A549 (cell line): ENCODE results near the gene MPZL2. TPM values are rescaled to one million over a fixed set of nuclear protein-coding genes. Genes with fewer than 3 reads are reported as not detected.

Experiments
- ATAC-seq, 2 experiments: fragments of 200-7000 bp in 1 of 2; fragments of >200 bp in 1 of 2; cut with Nextera tagmentation in 1 of 2; cut with Tn5 transposase in 1 of 2; 3 replicates each; pipeline versions ENCODE4 v1.8.0 to v1.9.1; 2018 to 2020; ENCODE audit warnings: mild to moderate bottlenecking in 1 of 2, moderate library complexity in 1 of 2
- CTCF ChIA-PET: fragments of 300-600 bp; sonication (Branson Sonifier 250); formaldehyde crosslinking; extraction: SDS; loops from one replicate; lab custom pipeline; 2021; ENCODE audit warnings: antibody characterized with exemption, inconsistent platforms; lab: Yijun Ruan, JAX
- POLR2A ChIA-PET: fragments of 350-600 bp; formaldehyde crosslinking; extraction: SDS; loops from one replicate; lab custom pipeline; 2021; ENCODE audit warnings: antibody characterized with exemption, inconsistent platforms; lab: Yijun Ruan, JAX
- DNase-seq, 2 experiments: peaks; one replicate each; pipeline versions ENCODE4 v3.0.0 to v3.0.0-alpha.2; 2011 to 2016; ENCODE audit warnings: low read depth in 1 of 2, low spot score in 1 of 2
- FAIRE-seq: peaks from 2 replicates; lab custom pipeline; 2011; peaks lifted over from hg19 to GRCh38; lab: Jason Lieb, UNC
- H3K27ac ChIP-seq, 2 experiments: fragments of >200 bp; sonication (Bioruptor Twin); formaldehyde crosslinking; 3 replicates each; pipeline ENCODE4 v1.5.1; 2016 to 2017
- H3K4me1 ChIP-seq: fragments of >200 bp; sonication (Bioruptor Twin); formaldehyde crosslinking; 3 replicates; pipeline ENCODE4 v1.6.1; 2016
- H3K4me2 ChIP-seq: fragments of >200 bp; sonication (Bioruptor Twin); formaldehyde crosslinking; 3 replicates; pipeline ENCODE4 v1.6.1; 2016
- H3K4me3 ChIP-seq: fragments of >200 bp; sonication (Bioruptor Twin); formaldehyde crosslinking; 3 replicates; pipeline ENCODE4 v1.5.1; 2016
- H3K9me3 ChIP-seq: fragments of >200 bp; sonication (Bioruptor Twin); formaldehyde crosslinking; 3 replicates; pipeline ENCODE4 v1.6.1; 2016
- BHLHE40 ChIP-seq: IDR thresholded peaks from 2 replicates; pipeline ENCODE4 v1.6.1; 2012; ENCODE audit warnings: low read depth, low read length, inconsistent platforms
- CBX2 ChIP-seq: fragments of 200-600 bp; sonication (generic); IDR thresholded peaks from 2 replicates; pipeline ENCODE4 v1.6.1; 2016; ENCODE audit warnings: low read depth, mild to moderate bottlenecking, borderline replicate concordance
- CEBPB ChIP-seq, 2 experiments: fragments of >200 bp in 1 of 2; sonication (Bioruptor Twin) in 1 of 2; formaldehyde crosslinking in 1 of 2; IDR thresholded peaks; 2 replicates each; pipeline ENCODE4 v1.6.1; 2012 to 2016
- CHD4 ChIP-seq: fragments of 200-600 bp; sonication (generic); IDR thresholded peaks from 2 replicates; pipeline ENCODE4 v1.6.1; 2016; ENCODE audit warnings: antibody characterized with exemption, mild to moderate bottlenecking, borderline replicate concordance
- EHF ChIP-seq: fragments of 250-450 bp; sonication (Bioruptor Pico); IDR thresholded peaks from 2 replicates; pipeline ENCODE4 v1.5.0; 2020; ENCODE audit warnings: mild to moderate bottlenecking
- EHMT2 ChIP-seq: fragments of 200-600 bp; sonication (generic); IDR thresholded peaks from 2 replicates; pipeline ENCODE4 v1.6.1; 2016; ENCODE audit warnings: antibody characterized with exemption, low read depth, mild to moderate bottlenecking, moderate library complexity
- EP300 ChIP-seq, 2 experiments: fragments of >200 bp; sonication (Bioruptor Twin); formaldehyde crosslinking; IDR thresholded peaks; 2 replicates in 1 of 2; 3 replicates in 1 of 2; pipeline ENCODE4 v1.6.1; 2016 to 2017
- FOSB ChIP-seq: fragments of 250-450 bp; sonication (Bioruptor Pico); IDR thresholded peaks from 2 replicates; pipeline ENCODE4 v1.5.0; 2020; ENCODE audit warnings: mild to moderate bottlenecking, moderate library complexity
- FOSL2 ChIP-seq, 2 experiments: fragments of 450-650 bp in 1 of 2; fragments of >200 bp in 1 of 2; sonication (Bioruptor Twin) in 1 of 2; formaldehyde crosslinking; IDR thresholded peaks; 2 replicates each; pipeline versions ENCODE4 v1.5.0 to v1.6.1; 2016 to 2020; ENCODE audit warnings: mild to moderate bottlenecking in 1 of 2, moderate library complexity in 1 of 2
- HEYL ChIP-seq: fragments of 250-450 bp; sonication (Bioruptor Pico); IDR thresholded peaks from 2 replicates; pipeline ENCODE4 v1.8.0; 2021; ENCODE audit warnings: mild to moderate bottlenecking, moderate library complexity
- HOXA7 ChIP-seq: fragments of 250-450 bp; sonication (Bioruptor Pico); IDR thresholded peaks from 2 replicates; pipeline ENCODE4 v1.5.0; 2020; ENCODE audit warnings: mild to moderate bottlenecking, moderate library complexity
- HOXB13 ChIP-seq: fragments of 250-450 bp; sonication (Bioruptor Pico); IDR thresholded peaks from 2 replicates; pipeline ENCODE4 v1.5.0; 2020; ENCODE audit warnings: low read depth, mild to moderate bottlenecking, moderate library complexity
- HOXB5 ChIP-seq: fragments of 250-450 bp; sonication (Bioruptor Pico); IDR thresholded peaks from 2 replicates; pipeline ENCODE4 v1.5.0; 2020; ENCODE audit warnings: mild to moderate bottlenecking, moderate library complexity
- KDM1A ChIP-seq: fragments of 200-600 bp; sonication (generic); IDR thresholded peaks from 2 replicates; pipeline ENCODE4 v1.6.1; 2016; ENCODE audit warnings: low read depth, mild to moderate bottlenecking
- KDM5A ChIP-seq: fragments of 200-600 bp; sonication (generic); IDR thresholded peaks from 2 replicates; pipeline ENCODE4 v1.6.1; 2016; ENCODE audit warnings: antibody characterized with exemption, mild to moderate bottlenecking
- MAFK ChIP-seq: fragments of 450-650 bp; IDR thresholded peaks from 2 replicates; pipeline ENCODE4 v1.6.1; 2014; ENCODE audit not compliant: partially characterized antibody
- PHF8 ChIP-seq: fragments of 200-600 bp; sonication (generic); IDR thresholded peaks from 2 replicates; pipeline ENCODE4 v1.6.1; 2016; ENCODE audit warnings: low read depth, mild to moderate bottlenecking, antibody characterized with exemption, moderate library complexity, borderline replicate concordance
- POLR2A ChIP-seq: IDR thresholded peaks from 2 replicates; pipeline ENCODE4 v1.6.1; 2012; ENCODE audit warnings: mild to moderate bottlenecking, low read length
- POLR2AphosphoS2 ChIP-seq: conservative IDR thresholded peaks from 2 replicates; pipeline ENCODE4 v1.6.1; 2012; ENCODE audit warnings: low read length, improper control_type of control experiment, inconsistent platforms
- RAD21 ChIP-seq, 2 experiments: fragments of >200 bp in 1 of 2; sonication (Bioruptor Twin) in 1 of 2; formaldehyde crosslinking in 1 of 2; IDR thresholded peaks in 1 of 2; conservative IDR thresholded peaks in 1 of 2; 2 replicates in 1 of 2; 3 replicates in 1 of 2; pipeline ENCODE4 v1.6.1; 2012 to 2018; ENCODE audit warnings: inconsistent platforms in 1 of 2
- RARB ChIP-seq: fragments of 250-450 bp; sonication (Bioruptor Pico); IDR thresholded peaks from 2 replicates; pipeline ENCODE4 v1.8.0; 2021; ENCODE audit warnings: mild to moderate bottlenecking, moderate library complexity
- RCOR1 ChIP-seq: fragments of 150-350 bp; IDR thresholded peaks from 2 replicates; pipeline ENCODE4 v1.6.1; 2014; ENCODE audit warnings: antibody characterized with exemption, low read length, low read depth
- RNF2 ChIP-seq: fragments of 200-600 bp; sonication (generic); IDR thresholded peaks from 2 replicates; pipeline ENCODE4 v1.6.1; 2016; ENCODE audit warnings: low read depth, mild to moderate bottlenecking, antibody characterized with exemption, moderate library complexity, borderline replicate concordance
- TFCP2L1 ChIP-seq: fragments of 250-450 bp; sonication (Bioruptor Pico); IDR thresholded peaks from 2 replicates; pipeline ENCODE4 v1.5.0; 2021; ENCODE audit warnings: mild to moderate bottlenecking
- TP53 ChIP-seq: fragments of 250-450 bp; sonication (Bioruptor Pico); IDR thresholded peaks from 2 replicates; pipeline ENCODE4 v1.5.0; 2021; ENCODE audit warnings: mild to moderate bottlenecking, moderate library complexity
- ZFP36 ChIP-seq: fragments of 450-650 bp; IDR thresholded peaks from 2 replicates; pipeline ENCODE4 v1.6.1; 2014; ENCODE audit warnings: borderline replicate concordance; ENCODE audit not compliant: partially characterized antibody
- ZSCAN20 ChIP-seq: fragments of 250-450 bp; sonication (Bioruptor Pico); IDR thresholded peaks from 2 replicates; pipeline ENCODE4 v1.8.0; 2022; ENCODE audit warnings: mild to moderate bottlenecking, moderate library complexity
- WGBS: methylation state at CpG from one replicate; pipeline ENCODE4 v1.1.6; 2017; ENCODE audit errors: missing lambda C conversion rate; 5-methylcytosine and 5-hydroxymethylcytosine counted together
- polyA plus RNA-seq, 4 experiments: library from polyadenylated mRNA; depleted of rRNA in 3 of 4; stranded (reverse); fragments of >200 nt; fragmentation: RNase III in 1 of 4; extraction: RNeasy Plus Mini Kit Qiagen cat#74134 plus additional on column Dnase treatment in 1 of 4; gene quantifications; 2 replicates in 3 of 4; 3 replicates in 1 of 4; pipeline ENCODE4 v1.2.3, GENCODE V29; 2011 to 2017
- TF ChIP-seq, protein P1 (sequence below): fragments of 250-450 bp; sonication (Bioruptor Pico); IDR thresholded peaks from 2 replicates; pipeline ENCODE4 v1.5.0; 2021; ENCODE audit warnings: mild to moderate bottlenecking, moderate library complexity, borderline replicate concordance
- TF ChIP-seq, protein P2 (sequence below): fragments of 150-350 bp; IDR thresholded peaks from 2 replicates; pipeline ENCODE4 v1.6.1; 2014; ENCODE audit warnings: low read depth, mild to moderate bottlenecking, low read length
- TF ChIP-seq, protein P3 (sequence below): fragments of >200 bp; sonication (Bioruptor Twin); formaldehyde crosslinking; IDR thresholded peaks from 3 replicates; pipeline ENCODE4 v1.6.1; 2016

Gene MPZL2
- polyA plus RNA-seq, 2 of the 4 experiments (the other 2 are of a cell fraction), result 0.14 TPM; not detected in 1

DNA sequence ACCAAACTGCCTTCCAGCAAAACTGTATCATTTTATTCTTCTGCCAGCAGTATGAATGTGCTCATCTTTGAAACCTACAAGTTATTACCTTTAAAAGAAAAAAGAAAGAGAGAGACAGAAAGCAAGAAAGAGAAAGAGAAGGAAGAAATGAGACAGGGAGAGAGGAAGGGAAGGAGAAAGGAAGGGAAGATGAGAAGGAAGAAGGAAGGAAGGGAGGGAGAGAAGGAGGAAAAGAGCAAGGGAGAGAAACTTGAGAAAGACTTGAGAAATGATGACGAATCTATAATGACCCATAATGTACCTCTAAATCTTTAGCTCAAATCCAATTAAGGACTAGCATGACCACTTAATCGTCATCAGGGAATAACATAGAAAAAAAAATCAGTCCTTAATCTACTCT is 27.9 kb downstream of the MPZL2 start (continued):
- TF ChIP-seq, protein P1, sequence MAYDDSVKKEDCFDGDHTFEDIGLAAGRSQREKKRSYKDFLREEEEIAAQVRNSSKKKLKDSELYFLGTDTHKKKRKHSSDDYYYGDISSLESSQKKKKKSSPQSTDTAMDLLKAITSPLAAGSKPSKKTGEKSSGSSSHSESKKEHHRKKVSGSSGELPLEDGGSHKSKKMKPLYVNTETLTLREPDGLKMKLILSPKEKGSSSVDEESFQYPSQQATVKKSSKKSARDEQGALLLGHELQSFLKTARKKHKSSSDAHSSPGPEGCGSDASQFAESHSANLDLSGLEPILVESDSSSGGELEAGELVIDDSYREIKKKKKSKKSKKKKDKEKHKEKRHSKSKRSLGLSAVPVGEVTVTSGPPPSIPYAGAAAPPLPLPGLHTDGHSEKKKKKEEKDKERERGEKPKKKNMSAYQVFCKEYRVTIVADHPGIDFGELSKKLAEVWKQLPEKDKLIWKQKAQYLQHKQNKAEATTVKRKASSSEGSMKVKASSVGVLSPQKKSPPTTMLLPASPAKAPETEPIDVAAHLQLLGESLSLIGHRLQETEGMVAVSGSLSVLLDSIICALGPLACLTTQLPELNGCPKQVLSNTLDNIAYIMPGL (CRISPR knock-in tag), result no peak
- TF ChIP-seq EHF (CRISPR knock-in tag), result no peak
- TF ChIP-seq ZFP36, result no peak
- TF ChIP-seq KDM1A, result no peak
- TF ChIP-seq, all 56 proteins: peak for 0

DNA sequence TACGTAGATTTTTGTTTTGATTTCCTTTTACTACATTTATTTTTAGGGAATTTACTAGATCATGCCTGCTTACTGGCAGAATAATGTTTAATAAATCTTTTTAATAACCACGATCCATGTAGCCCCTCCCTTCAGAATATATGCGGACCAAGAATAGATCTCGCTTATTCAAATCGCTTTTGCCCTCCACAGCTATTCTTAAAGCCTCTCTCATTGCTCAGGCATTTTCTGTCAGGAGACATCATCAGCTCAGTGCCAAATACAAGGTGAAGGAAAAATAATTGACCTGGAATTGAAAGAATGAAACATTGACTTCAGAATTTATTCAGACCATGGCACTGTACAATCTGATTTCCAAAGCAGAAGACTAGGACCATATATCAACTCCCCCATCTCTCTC is 29.3 kb downstream of the MPZL2 start:
- H3K9me3 ChIP-seq, result no peaks in the 10 kb centered on the region
- 74% methylated on average over 5 of the region's 5 CpGs for WGBS
- no peak overlapping the region for H3K27ac ChIP-seq
- ATAC-seq (no peak), FAIRE-seq (no peak), DNase-seq (no peak)
- TF ChIP-seq RARB (CRISPR knock-in tag) (no peak), EHF (CRISPR knock-in tag) (no peak), HOXB13 (no peak), ZSCAN20 (CRISPR knock-in tag) (no peak), CBX2 (no peak), HOXB5 (CRISPR knock-in tag) (no peak), BHLHE40 (no peak), ZFP36 (no peak), EHMT2 (no peak), FOSB (CRISPR knock-in tag) (no peak), CEBPB (IDR thresholded peaks at IDR 0.05) (no peak), HOXA7 (no peak), TP53 (CRISPR knock-in tag) (no peak)
- TF ChIP-seq, protein P2, sequence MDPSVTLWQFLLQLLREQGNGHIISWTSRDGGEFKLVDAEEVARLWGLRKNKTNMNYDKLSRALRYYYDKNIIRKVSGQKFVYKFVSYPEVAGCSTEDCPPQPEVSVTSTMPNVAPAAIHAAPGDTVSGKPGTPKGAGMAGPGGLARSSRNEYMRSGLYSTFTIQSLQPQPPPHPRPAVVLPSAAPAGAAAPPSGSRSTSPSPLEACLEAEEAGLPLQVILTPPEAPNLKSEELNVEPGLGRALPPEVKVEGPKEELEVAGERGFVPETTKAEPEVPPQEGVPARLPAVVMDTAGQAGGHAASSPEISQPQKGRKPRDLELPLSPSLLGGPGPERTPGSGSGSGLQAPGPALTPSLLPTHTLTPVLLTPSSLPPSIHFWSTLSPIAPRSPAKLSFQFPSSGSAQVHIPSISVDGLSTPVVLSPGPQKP, result no peak
- POLR2A ChIA-PET, result no interaction called here
- no peak overlapping the region for H3K4me2 ChIP-seq
- no peaks in the 10 kb centered on the region for H3K4me1 ChIP-seq
- no peak overlapping the region for H3K4me3 ChIP-seq
- CTCF ChIA-PET, result no interaction called here

DNA sequence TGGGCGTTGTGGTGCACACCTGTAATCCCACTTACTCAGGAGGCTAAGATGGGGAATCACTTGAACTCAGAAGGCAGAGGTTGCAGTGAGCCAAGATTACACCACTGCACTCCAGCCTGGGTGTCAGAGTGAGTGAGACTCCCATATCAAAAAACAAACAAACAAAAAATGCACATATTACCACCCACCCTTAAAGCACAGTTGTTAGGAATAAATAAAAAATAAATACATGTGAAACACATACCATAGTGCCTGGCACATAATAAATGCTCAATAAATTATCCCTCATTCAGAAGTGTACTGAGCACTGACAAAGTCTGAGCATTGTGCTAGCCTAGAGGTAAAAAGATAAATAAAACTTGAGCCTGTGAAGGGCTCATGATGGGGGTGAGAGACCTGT is 30.2 kb downstream of the MPZL2 start:
- no peak for FAIRE-seq
- CTCF ChIA-PET, result no interaction called here
- DNase-seq, result no peak
- POLR2A ChIA-PET, result no interaction called here
- Histone ChIP-seq H3K4me1 (no peaks in the 10 kb centered on the region), H3K4me2 (no peak overlapping the region), H3K27ac (no peak overlapping the region), H3K4me3 (no peak overlapping the region), H3K9me3 (no peaks in the 10 kb centered on the region)
- ATAC-seq, result no peak
- TF ChIP-seq TFCP2L1 (CRISPR knock-in tag) (no peak), POLR2A (no peak), EP300 (IDR thresholded peaks at IDR 0.05) (no peak), EHMT2 (no peak), HOXB13 (no peak), RNF2 (no peak), PHF8 (no peak), POLR2AphosphoS2 (no peak), HEYL (CRISPR knock-in tag) (no peak), MAFK (no peak), RCOR1 (no peak), FOSL2 (IDR thresholded peaks at IDR 0.05) (no peak), FOSL2 (CRISPR knock-in tag; IDR thresholded peaks at IDR 0.05) (no peak), CHD4 (no peak), CEBPB (IDR thresholded peaks at IDR 0.05) (no peak), RAD21 (conservative IDR thresholded peaks at IDR 0.05 in 1 of 2, IDR thresholded peaks at IDR 0.05 in 1 of 2) (no peak), ZSCAN20 (CRISPR knock-in tag) (no peak), KDM5A (no peak)
- TF ChIP-seq, protein P3, sequence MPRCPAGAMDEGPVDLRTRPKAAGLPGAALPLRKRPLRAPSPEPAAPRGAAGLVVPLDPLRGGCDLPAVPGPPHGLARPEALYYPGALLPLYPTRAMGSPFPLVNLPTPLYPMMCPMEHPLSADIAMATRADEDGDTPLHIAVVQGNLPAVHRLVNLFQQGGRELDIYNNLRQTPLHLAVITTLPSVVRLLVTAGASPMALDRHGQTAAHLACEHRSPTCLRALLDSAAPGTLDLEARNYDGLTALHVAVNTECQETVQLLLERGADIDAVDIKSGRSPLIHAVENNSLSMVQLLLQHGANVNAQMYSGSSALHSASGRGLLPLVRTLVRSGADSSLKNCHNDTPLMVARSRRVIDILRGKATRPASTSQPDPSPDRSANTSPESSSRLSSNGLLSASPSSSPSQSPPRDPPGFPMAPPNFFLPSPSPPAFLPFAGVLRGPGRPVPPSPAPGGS, result no peak
- 29% methylated on average over 1 of the region's 1 CpG for WGBS
